ENCODE measurements around the gene COL15A1. TPM values are rescaled to one million over a fixed set of nuclear protein-coding genes. Genes with fewer than 3 reads are reported as not detected.

The COL15A1 gene
- total RNA-seq, 4 donors from 2014 or later, result 8.0 to 15.2 (median 12.8) TPM

DNA sequence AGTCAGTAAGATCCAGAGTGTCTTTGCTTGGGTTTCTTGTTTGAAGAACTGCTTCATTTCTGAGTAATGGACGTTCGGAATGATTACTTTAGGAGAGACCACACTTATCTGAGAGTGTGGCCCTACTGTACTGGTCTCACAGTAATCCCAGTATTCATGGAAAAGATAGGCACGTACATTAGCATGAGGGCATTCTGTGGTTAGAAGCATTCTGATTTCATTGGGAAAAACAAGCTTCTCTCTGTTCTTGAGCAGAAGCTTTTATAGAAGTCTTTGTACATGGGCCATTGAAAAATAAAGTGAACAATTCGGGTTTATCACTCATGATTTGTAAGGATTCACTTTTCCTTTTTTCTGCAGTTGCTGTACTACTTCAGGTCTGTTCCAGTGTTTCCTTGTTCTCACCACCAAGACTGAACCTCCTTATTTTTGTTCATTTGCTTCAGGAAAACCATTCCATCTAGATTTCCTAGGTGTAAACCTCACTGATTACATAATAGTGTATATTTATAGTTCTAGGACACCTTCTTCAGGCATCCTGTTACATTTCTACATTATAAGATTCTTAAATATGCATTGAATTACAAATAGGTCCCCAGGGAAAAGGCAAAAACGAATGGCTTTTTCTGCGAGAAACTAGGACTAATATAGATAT, 171.3 kb downstream of the COL15A1 start:
- Histone ChIP-seq H3K27ac (no peak overlapping the region), H3K4me1 (peaks cover 4 to 9% of the 10 kb centered on the region in 2 donors)
- WGBS, 2 donors, result 87% methylated on average over 6 of the region's 6 CpGs

DNA sequence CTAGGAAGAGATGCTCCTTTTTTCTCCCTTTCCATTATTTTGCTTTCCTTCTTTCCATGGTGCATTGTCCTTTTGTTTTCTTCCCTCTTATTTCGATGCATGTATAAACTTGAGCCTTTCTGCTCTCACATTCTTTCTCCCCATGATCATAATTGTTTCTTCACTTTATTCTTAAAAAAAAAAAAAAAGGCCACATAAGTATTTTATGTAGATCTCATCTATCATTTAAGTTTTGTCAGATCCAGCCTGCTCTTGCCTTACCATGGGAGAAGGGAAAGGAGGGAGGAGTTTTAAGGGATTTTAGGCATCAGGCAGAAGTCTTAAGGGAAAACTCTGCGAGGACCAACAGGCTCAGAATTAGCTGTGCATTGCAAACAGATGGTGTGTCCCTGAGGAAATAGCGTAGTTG, 172.3 kb downstream of the COL15A1 start:
- H3K27me3 ChIP-seq, result no peaks in the 10 kb centered on the region
- no peak for TF ChIP-seq POLR2A (IDR thresholded peaks at IDR 0.05)
- TF ChIP-seq, protein P1, sequence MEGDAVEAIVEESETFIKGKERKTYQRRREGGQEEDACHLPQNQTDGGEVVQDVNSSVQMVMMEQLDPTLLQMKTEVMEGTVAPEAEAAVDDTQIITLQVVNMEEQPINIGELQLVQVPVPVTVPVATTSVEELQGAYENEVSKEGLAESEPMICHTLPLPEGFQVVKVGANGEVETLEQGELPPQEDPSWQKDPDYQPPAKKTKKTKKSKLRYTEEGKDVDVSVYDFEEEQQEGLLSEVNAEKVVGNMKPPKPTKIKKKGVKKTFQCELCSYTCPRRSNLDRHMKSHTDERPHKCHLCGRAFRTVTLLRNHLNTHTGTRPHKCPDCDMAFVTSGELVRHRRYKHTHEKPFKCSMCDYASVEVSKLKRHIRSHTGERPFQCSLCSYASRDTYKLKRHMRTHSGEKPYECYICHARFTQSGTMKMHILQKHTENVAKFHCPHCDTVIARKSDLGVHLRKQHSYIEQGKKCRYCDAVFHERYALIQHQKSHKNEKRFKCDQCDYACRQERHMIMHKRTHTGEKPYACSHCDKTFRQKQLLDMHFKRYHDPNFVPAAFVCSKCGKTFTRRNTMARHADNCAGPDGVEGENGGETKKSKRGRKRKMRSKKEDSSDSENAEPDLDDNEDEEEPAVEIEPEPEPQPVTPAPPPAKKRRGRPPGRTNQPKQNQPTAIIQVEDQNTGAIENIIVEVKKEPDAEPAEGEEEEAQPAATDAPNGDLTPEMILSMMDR (IDR thresholded peaks at IDR 0.05), result no peak
- peaks cover 4 to 9% of the 10 kb centered on the region in 2 donors for H3K4me1 ChIP-seq
- intact Hi-C loops (cut with DNase I), result no loop called here
- H3K4me3 ChIP-seq (replicated peaks in 1 of 3), result no peak overlapping the region
- no peak overlapping the region for H3K27ac ChIP-seq
- H3K36me3 ChIP-seq, result no peaks in the 10 kb centered on the region
- H3K9me3 ChIP-seq, result no peaks in the 10 kb centered on the region
- no peak for DNase-seq
- 74% methylated on average over 3 of the region's 3 CpGs for WGBS, 2 donors

More for the DNA sequence above, 171.3 kb downstream of the COL15A1 start:
- Histone ChIP-seq H3K9me3 (no peaks in the 10 kb centered on the region), H3K4me3 (replicated peaks in 1 of 3) (no peak overlapping the region), H3K27me3 (no peaks in the 10 kb centered on the region), H3K36me3 (no peaks in the 10 kb centered on the region)
- no peak for TF ChIP-seq POLR2A (IDR thresholded peaks at IDR 0.05)
- TF ChIP-seq, protein P1 (IDR thresholded peaks at IDR 0.05), result no peak
- no peak for DNase-seq
- intact Hi-C loops (cut with DNase I), result no loop called here

GRCh38 chr9:99118782-99119466, 175.2 kb downstream of the COL15A1 start:
- Histone ChIP-seq H3K4me1 (peaks cover 1 to 3% of the 10 kb centered on the region in 2 donors), H3K36me3 (no peaks in the 10 kb centered on the region), H3K27ac (no peak overlapping the region), H3K9me3 (no peaks in the 10 kb centered on the region), H3K27me3 (no peaks in the 10 kb centered on the region), H3K4me3 (replicated peaks in 1 of 3) (no peak overlapping the region)
- intact Hi-C loops (cut with DNase I), result no loop called here
- DNase-seq, result no peak
- TF ChIP-seq, protein P1 (IDR thresholded peaks at IDR 0.05), result no peak
- no peak for TF ChIP-seq POLR2A (IDR thresholded peaks at IDR 0.05)
- WGBS, 2 donors, result 89 to 95% methylated on average over 7 of the region's 7 CpGs

DNA sequence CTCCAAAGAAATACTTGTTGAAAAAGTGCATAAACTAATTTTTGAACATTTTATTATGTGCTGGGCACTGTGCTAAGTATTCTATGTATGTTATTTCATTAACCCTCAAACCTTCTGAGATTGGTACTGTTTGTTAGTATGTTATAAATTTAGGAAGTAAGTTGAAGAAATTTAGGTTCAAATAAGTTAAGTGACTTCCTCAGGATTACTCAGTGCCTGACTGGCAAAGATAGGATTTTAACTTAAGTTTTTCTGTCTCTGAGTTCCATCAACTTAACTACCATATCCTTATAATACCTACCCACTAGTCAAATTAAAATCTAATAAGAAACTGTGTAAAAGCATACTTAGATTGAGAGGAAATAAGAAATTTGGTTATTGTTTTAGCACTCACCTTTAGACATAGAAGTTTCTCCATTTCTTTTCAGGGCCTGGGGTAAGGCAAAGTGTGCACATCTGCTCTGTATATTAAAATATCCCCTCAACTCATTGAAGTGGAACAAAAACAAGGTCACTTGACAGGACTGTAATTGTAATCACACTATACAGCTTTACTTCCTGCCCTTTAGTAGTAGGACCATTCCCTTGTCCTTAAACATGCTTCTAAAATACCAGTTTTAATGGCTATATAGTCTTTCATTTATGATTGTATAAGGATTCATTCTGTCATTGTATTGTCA, 176.4 kb downstream of the COL15A1 start:
- no peaks in the 10 kb centered on the region for H3K9me3 ChIP-seq
- no peaks in the 10 kb centered on the region for H3K36me3 ChIP-seq
- no peaks in the 10 kb centered on the region for H3K27me3 ChIP-seq
- no peak for DNase-seq
- no peaks in the 10 kb centered on the region for H3K4me1 ChIP-seq
- intact Hi-C loops (cut with DNase I), result loop anchor here (10.0 kb wide), 1 partner anchor 115 kb away; no protein-coding TSS in a partner anchor
- H3K27ac ChIP-seq, result no peak overlapping the region
- no peak overlapping the region for H3K4me3 ChIP-seq (replicated peaks in 1 of 3)
- no peak for TF ChIP-seq POLR2A (IDR thresholded peaks at IDR 0.05)
- TF ChIP-seq, protein P1 (IDR thresholded peaks at IDR 0.05), result no peak

Other genes with a start within 250 kb of the COL15A1 start
- 10 to 100 TPM in 2 of 4 donors, 1 to 10 TPM in 2; 2.4 to 13.6 (median 10.0) TPM for gene GABBR2, start 235.0 kb upstream of the COL15A1 start, total RNA-seq
- gene ANKS6, start 147.4 kb upstream of the COL15A1 start, total RNA-seq, result 10 to 100 TPM; 42.2 to 56.6 (median 49.9) TPM
- gene GALNT12, start 136.2 kb upstream of the COL15A1 start, total RNA-seq, result 10 to 100 TPM; 18.9 to 58.6 (median 36.5) TPM
- gene TGFBR1, start 161.2 kb downstream of the COL15A1 start, total RNA-seq, result 10 to 100 TPM; 18.6 to 36.7 (median 28.5) TPM